Subcutaneous abdominal adipose tissue (tissue), 5 donors: Measurements from ENCODE around the gene ENAH.

Experiments
- H3K27ac ChIP-seq: one replicate; pipeline ENCODE4 v1.7.0; 2013; ENCODE audit warnings: low read depth, mild to moderate bottlenecking, inconsistent platforms, low read length, moderate library complexity
- H3K27me3 ChIP-seq, 5 donors: one replicate each; pipeline ENCODE4 v1.7.0; 2013; ENCODE audit warnings: low read length in 5 of 5, inconsistent platforms in 1 of 5; ENCODE audit not compliant: control insufficient read depth in 5 of 5, insufficient read depth in 4 of 5
- H3K36me3 ChIP-seq, 5 donors: one replicate each; pipeline ENCODE4 v1.7.0; 2013; ENCODE audit warnings: low read length in 5 of 5; ENCODE audit not compliant: control insufficient read depth in 5 of 5, insufficient read depth in 5 of 5
- H3K4me1 ChIP-seq, 5 donors: one replicate each; pipeline ENCODE4 v1.7.0; 2013; ENCODE audit warnings: low read length in 5 of 5, mild to moderate bottlenecking in 3 of 5, moderate library complexity in 1 of 5; ENCODE audit not compliant: control insufficient read depth in 5 of 5, insufficient read depth in 5 of 5
- H3K4me3 ChIP-seq, 5 donors: one replicate each; pipeline ENCODE4 v1.7.0; 2013; ENCODE audit warnings: low read length in 5 of 5, low read depth in 1 of 5
- H3K9ac ChIP-seq, 5 donors: one replicate each; pipeline ENCODE4 v1.7.0; 2013; ENCODE audit warnings: low read length in 5 of 5, mild to moderate bottlenecking in 4 of 5, moderate library complexity in 3 of 5
- H3K9me3 ChIP-seq, 5 donors: one replicate each; pipeline ENCODE4 v1.7.0; 2013; ENCODE audit warnings: low read length in 5 of 5; ENCODE audit not compliant: control insufficient read depth in 5 of 5
- donor health status: healthy.
- donor health status: healthy.
- donor health status: healthy.
- donor health status: healthy.
- donor health status: healthy.

ENAH gene

DNA sequence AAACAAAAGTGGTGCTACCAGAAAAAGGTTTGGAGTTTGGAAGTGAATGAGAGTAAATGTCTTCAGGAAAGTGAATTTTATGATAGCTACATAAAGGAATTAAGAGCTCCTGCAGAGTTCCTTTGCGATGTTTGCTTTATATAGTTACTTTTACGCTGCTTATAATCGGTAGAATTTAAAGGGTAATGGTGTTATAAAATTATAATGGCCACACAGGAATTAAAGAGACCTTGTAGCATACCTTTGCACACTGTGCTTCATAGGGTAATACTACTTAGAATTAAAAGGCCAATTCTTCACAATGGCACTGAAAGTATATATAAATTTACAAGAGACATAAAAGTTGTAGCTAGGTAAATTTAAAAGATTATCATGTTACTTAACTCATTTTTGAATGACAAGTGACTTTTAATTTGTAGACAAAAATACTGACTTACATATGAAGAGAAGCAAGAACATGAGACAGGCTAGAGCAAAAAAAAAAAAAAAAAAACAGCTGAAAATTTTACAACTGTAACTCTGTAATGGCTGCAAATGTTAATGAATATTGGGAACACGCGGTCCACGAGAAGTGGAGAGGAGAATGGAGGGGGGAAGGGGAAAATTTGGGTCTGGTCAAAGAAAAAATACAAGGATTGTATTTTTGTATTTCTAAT is 159.2 kb downstream of the ENAH start:
- no peaks in the 10 kb centered on the region for H3K9me3 ChIP-seq

DNA sequence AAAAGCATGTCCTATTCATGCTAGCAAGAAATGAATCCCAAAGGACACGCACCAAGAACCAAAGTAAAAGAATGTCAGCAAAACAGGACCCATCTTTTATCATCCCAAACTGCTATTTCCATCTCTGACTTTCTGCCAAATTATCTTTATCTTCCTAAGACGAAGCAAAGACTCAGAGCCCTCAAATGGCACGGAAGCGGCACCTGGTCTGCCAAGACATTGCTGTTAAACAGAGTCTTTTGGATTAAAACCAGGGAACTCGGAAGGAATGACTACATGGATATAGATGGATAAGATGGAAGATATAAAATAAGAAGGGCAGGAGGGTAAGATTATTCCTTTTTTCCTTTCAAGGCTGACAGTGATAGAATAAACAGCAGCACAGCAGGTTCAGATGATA is 164.2 kb downstream of the ENAH start:
- H3K36me3 ChIP-seq = no peaks in the 10 kb centered on the region
- H3K27ac ChIP-seq = no peak overlapping the region
- no peak overlapping the region for H3K4me3 ChIP-seq
- H3K9ac ChIP-seq = no peak overlapping the region
- H3K9me3 ChIP-seq = no peaks in the 10 kb centered on the region
- H3K27me3 ChIP-seq = peaks cover 0 to 7% (median 5%) of the 10 kb centered on the region in 5 donors
- no peaks in the 10 kb centered on the region for H3K4me1 ChIP-seq

More for the DNA sequence above, 159.2 kb downstream of the ENAH start:
- peaks cover 3 to 18% (median 10%) of the 10 kb centered on the region in 5 donors for H3K36me3 ChIP-seq
- H3K9ac ChIP-seq = no peak overlapping the region
- H3K4me1 ChIP-seq = peaks cover 0 to 3% (median 0%) of the 10 kb centered on the region in 5 donors
- no peaks in the 10 kb centered on the region for H3K27me3 ChIP-seq
- H3K4me3 ChIP-seq = no peak overlapping the region
- no peak overlapping the region for H3K27ac ChIP-seq

DNA sequence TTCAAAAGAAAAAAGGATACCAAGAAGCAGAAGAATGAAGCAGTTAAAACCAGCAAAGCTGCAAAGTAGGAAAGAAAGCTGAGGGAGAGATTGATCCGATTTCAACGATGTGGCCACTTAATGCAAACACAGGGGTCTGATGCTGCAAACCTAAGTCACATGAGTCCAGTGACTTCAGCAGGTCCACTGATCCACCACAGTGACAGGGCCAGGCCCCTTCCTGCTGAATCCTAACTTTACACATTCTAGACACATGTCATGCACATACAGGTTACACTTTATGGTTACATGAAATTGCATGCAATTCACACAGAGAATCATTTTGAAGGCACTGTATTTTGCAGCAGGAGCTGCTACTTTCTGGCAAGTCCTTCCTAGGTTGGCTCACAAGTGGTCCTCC is 166.1 kb downstream of the ENAH start:
- Histone ChIP-seq H3K4me3 (no peak overlapping the region), H3K4me1 (no peaks in the 10 kb centered on the region), H3K9ac (no peak overlapping the region), H3K27me3 (peaks cover 0 to 13% (median 8%) of the 10 kb centered on the region in 5 donors), H3K27ac (no peak overlapping the region), H3K36me3 (no peaks in the 10 kb centered on the region), H3K9me3 (no peaks in the 10 kb centered on the region)

DNA sequence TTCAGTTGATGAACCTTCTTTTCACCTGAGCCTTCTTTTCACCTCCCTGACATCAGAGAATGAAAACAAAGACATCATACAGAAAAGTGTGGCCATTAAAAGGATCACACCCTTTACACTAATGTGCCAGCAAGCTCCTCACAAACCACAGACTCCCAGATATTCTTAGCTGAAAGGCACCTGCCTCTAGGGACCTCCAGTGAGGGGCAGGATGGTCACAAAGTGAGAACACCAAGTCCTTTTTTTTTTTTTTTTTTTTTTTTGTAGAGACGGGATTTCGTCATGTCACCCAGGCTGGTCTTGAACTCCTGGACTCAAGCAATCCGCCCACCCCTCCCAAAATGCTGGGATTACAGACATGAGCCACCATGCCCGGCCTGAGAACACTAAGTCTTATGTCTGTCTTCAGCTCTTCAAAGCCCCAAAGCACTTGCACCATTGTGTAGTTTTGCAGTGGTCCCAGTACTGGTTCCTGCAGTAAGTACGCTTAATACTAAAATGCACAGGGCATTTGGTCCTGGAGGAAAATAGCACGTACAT is 166.9 kb downstream of the ENAH start:
- H3K9ac ChIP-seq = no peak overlapping the region
- H3K4me3 ChIP-seq = no peak overlapping the region
- H3K4me1 ChIP-seq = no peaks in the 10 kb centered on the region
- H3K27ac ChIP-seq = no peak overlapping the region
- peaks cover 2 to 13% (median 8%) of the 10 kb centered on the region in 5 donors for H3K27me3 ChIP-seq
- no peaks in the 10 kb centered on the region for H3K36me3 ChIP-seq
- H3K9me3 ChIP-seq = no peaks in the 10 kb centered on the region

DNA sequence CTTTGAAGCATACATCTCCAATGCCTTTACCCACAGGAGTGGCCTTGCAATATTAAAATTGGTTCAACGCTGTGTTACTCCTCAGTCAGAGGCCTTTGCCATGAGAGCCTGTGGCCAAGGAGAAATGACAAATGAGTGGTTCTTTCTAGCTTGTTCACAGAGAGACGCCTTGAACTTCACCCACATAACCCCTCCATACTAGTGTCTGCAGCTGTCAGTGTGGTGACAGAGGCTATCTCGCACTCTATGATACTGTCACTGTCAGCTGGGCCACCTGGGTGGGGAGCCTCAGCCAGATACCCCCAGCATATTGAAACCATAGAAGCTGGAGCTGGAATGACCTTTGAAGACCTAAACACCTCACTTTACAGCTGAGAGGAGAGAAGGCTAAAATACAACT is 167.7 kb downstream of the ENAH start:
- no peak overlapping the region for H3K9ac ChIP-seq
- no peaks in the 10 kb centered on the region for H3K9me3 ChIP-seq
- H3K4me3 ChIP-seq = no peak overlapping the region
- peaks cover 8 to 22% (median 14%) of the 10 kb centered on the region in 5 donors for H3K27me3 ChIP-seq
- H3K36me3 ChIP-seq = no peaks in the 10 kb centered on the region
- no peak overlapping the region for H3K27ac ChIP-seq
- H3K4me1 ChIP-seq = no peaks in the 10 kb centered on the region

DNA sequence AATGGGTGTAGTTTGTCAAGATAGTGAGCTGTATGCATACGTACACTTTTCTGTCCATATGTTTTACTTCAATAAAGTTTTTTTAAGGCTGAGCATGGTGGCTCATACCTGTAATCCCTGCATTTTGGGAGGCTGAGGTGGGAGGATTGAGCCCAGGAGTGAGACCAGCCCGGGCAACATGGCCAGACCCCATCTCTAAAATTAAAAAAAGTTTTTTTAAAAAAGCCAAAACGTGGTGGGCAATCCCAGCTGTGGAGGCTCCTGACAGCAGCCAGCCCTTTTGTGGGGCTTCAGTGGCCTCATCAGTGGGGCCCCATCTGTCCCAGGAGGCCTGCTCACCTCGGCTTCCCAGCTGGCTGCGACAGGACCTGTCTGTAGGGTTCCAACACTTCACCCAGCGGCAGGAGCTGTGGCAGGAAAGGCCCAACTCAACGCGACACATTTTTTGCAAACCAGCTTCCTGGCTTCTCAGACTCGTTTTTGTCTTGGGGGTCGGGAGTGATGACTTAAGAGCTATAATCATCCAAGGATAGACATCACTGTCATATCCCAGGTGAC is 168.2 kb downstream of the ENAH start:
- Histone ChIP-seq H3K27me3 (peaks cover 8 to 24% (median 16%) of the 10 kb centered on the region in 5 donors), H3K27ac (no peak overlapping the region), H3K9ac (no peak overlapping the region), H3K4me3 (no peak overlapping the region), H3K4me1 (no peaks in the 10 kb centered on the region), H3K9me3 (no peaks in the 10 kb centered on the region), H3K36me3 (no peaks in the 10 kb centered on the region)

DNA sequence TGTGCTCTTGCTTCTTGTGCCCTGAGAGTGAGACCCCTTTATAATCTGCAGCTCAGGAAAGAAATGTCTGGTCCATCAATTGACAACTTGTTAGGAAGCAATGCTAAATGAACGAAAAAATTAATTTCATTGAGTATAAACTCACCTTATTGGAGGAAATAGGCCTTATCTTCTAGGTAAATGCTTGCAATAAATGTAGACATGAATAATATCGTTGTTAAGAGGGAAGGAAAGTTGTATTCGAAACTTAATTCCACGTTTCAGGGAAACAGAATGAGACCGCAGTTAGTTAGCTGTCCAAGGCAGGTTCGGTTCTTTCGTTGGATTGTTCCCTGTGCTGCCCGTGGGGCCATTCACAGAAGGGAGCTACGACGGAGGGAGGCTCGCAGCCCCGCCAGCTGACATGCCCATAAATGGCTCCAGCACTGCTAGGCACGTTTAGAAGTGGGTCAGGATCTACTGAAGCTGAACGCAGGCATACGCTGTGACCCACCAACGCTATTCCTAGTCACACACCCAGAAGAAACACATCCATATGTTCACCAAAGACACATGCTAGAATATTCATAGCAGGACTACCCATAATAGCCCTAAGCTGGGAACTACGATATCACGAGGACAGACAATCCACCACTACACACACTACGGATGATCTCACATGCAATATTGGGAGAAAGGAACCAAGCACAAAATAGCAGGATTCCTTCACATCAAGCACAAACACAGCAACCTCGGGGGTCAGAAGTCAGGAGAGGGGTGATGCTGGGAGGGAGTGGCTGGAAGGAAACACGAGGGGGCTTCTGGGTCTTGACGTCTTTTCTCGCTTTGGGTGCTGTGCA is 168.9 kb downstream of the ENAH start:
- no peak overlapping the region for H3K27ac ChIP-seq
- no peaks in the 10 kb centered on the region for H3K4me1 ChIP-seq

DNA sequence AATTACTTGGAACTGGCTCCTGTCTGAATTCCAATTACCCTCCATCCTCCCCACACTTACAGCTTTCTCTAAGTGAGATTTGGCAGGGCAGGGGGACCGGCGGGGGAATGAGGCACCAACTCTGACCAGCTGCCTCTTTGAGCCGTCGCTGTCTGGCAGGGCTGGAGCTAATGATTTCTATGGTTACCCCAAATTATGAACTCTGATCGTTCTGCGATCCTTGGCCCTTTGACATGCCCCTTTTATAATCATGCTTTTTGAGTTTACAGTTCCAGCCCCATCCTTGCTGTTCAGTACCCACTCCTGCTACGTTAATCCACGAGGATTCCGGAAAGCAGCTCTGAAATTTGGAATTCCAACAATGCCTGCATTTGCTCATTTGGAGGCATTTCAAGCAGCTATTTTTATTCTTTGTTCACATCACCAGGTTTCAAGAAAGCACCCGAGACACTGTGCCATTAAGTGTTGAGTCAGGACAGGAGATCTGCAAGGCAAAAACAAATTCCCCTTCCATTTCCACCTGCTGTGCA is 170.4 kb downstream of the ENAH start:
- H3K36me3 ChIP-seq = no peaks in the 10 kb centered on the region
- no peak overlapping the region for H3K4me3 ChIP-seq
- H3K4me1 ChIP-seq = no peaks in the 10 kb centered on the region
- H3K27me3 ChIP-seq = peaks cover 8 to 31% (median 17%) of the 10 kb centered on the region in 5 donors
- no peak overlapping the region for H3K9ac ChIP-seq
- H3K9me3 ChIP-seq = no peaks in the 10 kb centered on the region
- H3K27ac ChIP-seq = no peak overlapping the region

More for the DNA sequence above, 168.9 kb downstream of the ENAH start:
- peaks cover 8 to 24% (median 16%) of the 10 kb centered on the region in 5 donors for H3K27me3 ChIP-seq
- no peak overlapping the region for H3K9ac ChIP-seq
- no peaks in the 10 kb centered on the region for H3K9me3 ChIP-seq
- no peaks in the 10 kb centered on the region for H3K36me3 ChIP-seq
- H3K4me3 ChIP-seq = no peak overlapping the region

DNA sequence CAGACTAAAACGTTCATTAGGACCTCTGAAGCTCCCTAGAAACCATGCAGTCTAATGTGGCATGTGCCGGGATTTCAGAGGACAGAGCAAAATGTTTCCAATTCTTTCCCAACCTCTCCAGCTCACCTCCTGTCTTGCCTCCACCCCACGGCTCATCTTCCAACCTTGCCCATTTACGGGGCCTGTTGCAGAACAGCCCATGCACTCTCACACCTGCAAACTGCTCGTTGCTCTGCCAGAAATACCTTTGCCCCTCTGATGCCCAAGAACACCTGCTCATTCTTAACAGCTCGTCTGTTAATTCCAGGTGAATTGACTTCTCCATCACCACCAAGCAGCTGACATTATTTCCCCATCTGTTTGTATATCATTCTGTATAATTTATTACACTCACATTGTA is 171.2 kb downstream of the ENAH start:
- no peak overlapping the region for H3K4me3 ChIP-seq
- no peak overlapping the region for H3K27ac ChIP-seq
- H3K4me1 ChIP-seq = no peaks in the 10 kb centered on the region
- H3K36me3 ChIP-seq = no peaks in the 10 kb centered on the region
- no peaks in the 10 kb centered on the region for H3K9me3 ChIP-seq
- H3K27me3 ChIP-seq = peaks cover 8 to 31% (median 17%) of the 10 kb centered on the region in 5 donors
- no peak overlapping the region for H3K9ac ChIP-seq
